Loucy (cell line): ENCODE results near the gene ATP8B3.

Experiments used
- CTCF ChIP-seq: fragments of 200-600 bp; sonication (generic); conservative IDR thresholded peaks from 2 replicates; pipeline ENCODE4 v1.5.1; 2014; ENCODE audit warnings: mild to moderate bottlenecking, antibody characterized with exemption, low read length
- EZH2phosphoT487 ChIP-seq: fragments of 200-600 bp; IDR thresholded peaks from 2 replicates; pipeline ENCODE4 v1.6.1; 2018; ENCODE audit warnings: antibody characterized with exemption, mild to moderate bottlenecking, moderate library complexity, borderline replicate concordance

- no peak for TF ChIP-seq CTCF
- TF ChIP-seq EZH2phosphoT487, result no peak
Measured at GRCh38 chr19:1777149-1777548, 34.9 kb downstream of the ATP8B3 start.
